ENCODE data around the gene HOXD3. TPM values are rescaled to one million over a fixed set of nuclear protein-coding genes. Genes with fewer than 3 reads are reported as not detected.

The HOXD3 gene
- total RNA-seq, 4 donors from 2014 or later, result 10.5 to 11.7 (median 11.0) TPM

DNA sequence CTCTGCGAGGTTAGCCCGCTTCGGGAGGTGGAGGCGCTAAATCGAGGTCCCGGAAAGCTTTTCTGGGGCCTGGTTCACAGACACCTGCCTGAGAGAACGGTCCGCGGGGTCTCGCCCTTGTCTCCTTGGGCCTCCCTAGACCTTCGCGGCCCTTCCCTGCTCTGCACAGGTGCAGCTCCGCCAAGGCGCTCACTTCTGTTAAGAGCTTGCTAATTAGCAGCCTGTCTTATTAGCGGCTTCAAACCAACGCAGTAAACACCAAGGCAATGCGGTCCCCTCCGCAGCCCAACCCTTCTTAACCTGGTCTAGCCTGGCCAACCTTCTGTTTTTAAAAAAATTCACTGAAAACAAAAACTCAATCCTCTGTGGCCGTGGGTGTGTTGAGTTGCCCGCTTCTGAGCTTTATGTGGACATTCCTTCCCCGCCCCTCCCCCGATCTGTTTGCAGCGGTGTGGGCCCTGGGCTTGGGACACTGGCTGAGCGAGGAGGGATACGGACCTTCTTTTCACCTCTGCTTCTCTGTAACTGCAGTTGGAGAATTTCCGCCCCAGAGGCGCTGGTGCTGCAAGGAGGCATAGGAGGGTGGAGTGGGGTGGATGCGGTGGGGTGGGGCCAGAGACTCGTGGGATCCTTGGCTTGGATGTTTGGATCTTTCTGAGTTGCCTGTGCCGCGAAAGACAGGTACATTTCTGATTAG lies 9.2 kb upstream of the HOXD3 start:
- 72 to 74% methylated on average over 27 to 30 of the region's 31 CpGs for whole genome bisulfite sequencing, 2 donors

DNA sequence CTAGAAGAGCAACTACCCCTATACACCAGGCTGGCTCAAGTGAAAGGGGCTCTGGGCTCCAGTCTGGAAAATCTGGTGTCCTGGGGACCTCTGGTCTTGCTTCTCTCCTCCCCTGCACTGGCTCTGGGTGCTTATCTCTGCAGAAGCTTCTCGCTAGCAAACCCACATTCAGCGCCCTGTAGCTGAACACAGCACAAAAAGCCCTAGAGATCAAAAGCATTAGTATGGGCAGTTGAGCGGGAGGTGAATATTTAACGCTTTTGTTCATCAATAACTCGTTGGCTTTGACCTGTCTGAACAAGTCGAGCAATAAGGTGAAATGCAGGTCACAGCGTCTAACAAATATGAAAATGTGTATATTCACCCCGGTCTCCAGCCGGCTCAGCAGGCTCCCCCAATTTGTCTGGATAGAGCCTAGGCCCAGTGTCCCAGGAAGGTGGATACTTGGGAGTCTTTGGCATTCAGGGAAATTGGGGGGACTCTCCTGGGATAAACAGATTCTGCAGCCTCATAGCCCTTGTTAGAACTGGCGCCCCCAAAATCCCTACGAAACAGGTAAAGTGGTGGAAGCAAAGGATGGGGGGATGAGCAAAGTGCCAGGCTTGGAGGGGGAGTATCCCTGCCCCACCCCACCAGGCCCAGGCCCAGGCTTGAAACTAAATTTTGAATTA lies 8.2 kb upstream of the HOXD3 start:
- 81 to 91% methylated on average over 11 of the region's 11 CpGs for WGBS, 2 donors
- Histone ChIP-seq H3K27ac (no peak overlapping the region), H3K27me3 (peaks cover 0 to 77% of the 10 kb centered on the region in 2 donors)

More for the DNA sequence above, 9.2 kb upstream of the HOXD3 start:
- Histone ChIP-seq H3K4me3 (no peak overlapping the region), H3K9me3 (no peaks in the 10 kb centered on the region), H3K4me1 (no peaks in the 10 kb centered on the region), H3K27ac (no peak overlapping the region), H3K36me3 (peaks cover 0 to 39% (median 0%) of the 10 kb centered on the region in 3 donors), H3K27me3 (peaks cover 0 to 70% of the 10 kb centered on the region in 2 donors)
- no peak for TF ChIP-seq EP300 (IDR thresholded peaks at IDR 0.05)
- no peak for TF ChIP-seq POLR2A (IDR thresholded peaks at IDR 0.05)
- TF ChIP-seq, protein P1, sequence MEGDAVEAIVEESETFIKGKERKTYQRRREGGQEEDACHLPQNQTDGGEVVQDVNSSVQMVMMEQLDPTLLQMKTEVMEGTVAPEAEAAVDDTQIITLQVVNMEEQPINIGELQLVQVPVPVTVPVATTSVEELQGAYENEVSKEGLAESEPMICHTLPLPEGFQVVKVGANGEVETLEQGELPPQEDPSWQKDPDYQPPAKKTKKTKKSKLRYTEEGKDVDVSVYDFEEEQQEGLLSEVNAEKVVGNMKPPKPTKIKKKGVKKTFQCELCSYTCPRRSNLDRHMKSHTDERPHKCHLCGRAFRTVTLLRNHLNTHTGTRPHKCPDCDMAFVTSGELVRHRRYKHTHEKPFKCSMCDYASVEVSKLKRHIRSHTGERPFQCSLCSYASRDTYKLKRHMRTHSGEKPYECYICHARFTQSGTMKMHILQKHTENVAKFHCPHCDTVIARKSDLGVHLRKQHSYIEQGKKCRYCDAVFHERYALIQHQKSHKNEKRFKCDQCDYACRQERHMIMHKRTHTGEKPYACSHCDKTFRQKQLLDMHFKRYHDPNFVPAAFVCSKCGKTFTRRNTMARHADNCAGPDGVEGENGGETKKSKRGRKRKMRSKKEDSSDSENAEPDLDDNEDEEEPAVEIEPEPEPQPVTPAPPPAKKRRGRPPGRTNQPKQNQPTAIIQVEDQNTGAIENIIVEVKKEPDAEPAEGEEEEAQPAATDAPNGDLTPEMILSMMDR (IDR thresholded peaks at IDR 0.05), result no peak
- DNase-seq (ENCODE audit: low spot score in 2 of 2), result no peak

GRCh38 chr2:176149481-176149938 lies 7.6 kb upstream of the HOXD3 start:
- no peak overlapping the region for H3K4me3 ChIP-seq
- 74 to 85% methylated on average over 22 of the region's 22 CpGs for WGBS, 2 donors
- H3K36me3 ChIP-seq, result peaks cover 0 to 49% (median 0%) of the 10 kb centered on the region in 3 donors
- no peaks in the 10 kb centered on the region for H3K4me1 ChIP-seq
- TF ChIP-seq, protein P1 (IDR thresholded peaks at IDR 0.05), result no peak
- TF ChIP-seq EP300 (IDR thresholded peaks at IDR 0.05) (no peak), POLR2A (IDR thresholded peaks at IDR 0.05) (no peak)
- H3K9me3 ChIP-seq, result no peaks in the 10 kb centered on the region
- H3K27me3 ChIP-seq, result peaks cover 0 to 78% of the 10 kb centered on the region in 2 donors
- DNase-seq (ENCODE audit: low spot score in 2 of 2), result no peak
- H3K27ac ChIP-seq, result no peak overlapping the region

More for the DNA sequence above, 8.2 kb upstream of the HOXD3 start:
- Histone ChIP-seq H3K4me1 (no peaks in the 10 kb centered on the region), H3K36me3 (peaks cover 0 to 48% (median 0%) of the 10 kb centered on the region in 3 donors), H3K9me3 (no peaks in the 10 kb centered on the region), H3K4me3 (no peak overlapping the region)
- TF ChIP-seq EP300 (IDR thresholded peaks at IDR 0.05) (no peak), POLR2A (IDR thresholded peaks at IDR 0.05) (no peak)
- TF ChIP-seq, protein P1 (IDR thresholded peaks at IDR 0.05), result no peak
- DNase-seq (ENCODE audit: low spot score in 2 of 2), result no peak

- no peaks in the 10 kb centered on the region for H3K4me1 ChIP-seq
- WGBS, 2 donors, result 81 to 88% methylated on average over 24 of the region's 24 CpGs
- TF ChIP-seq POLR2A (IDR thresholded peaks at IDR 0.05) (no peak), EP300 (IDR thresholded peaks at IDR 0.05) (no peak)
- TF ChIP-seq, protein P1 (IDR thresholded peaks at IDR 0.05), result no peak
- no peaks in the 10 kb centered on the region for H3K9me3 ChIP-seq
- H3K36me3 ChIP-seq, result peaks cover 0 to 51% (median 0%) of the 10 kb centered on the region in 3 donors
- H3K27me3 ChIP-seq, result peaks cover 0 to 84% of the 10 kb centered on the region in 2 donors
- H3K4me3 ChIP-seq, result no peak overlapping the region
- H3K27ac ChIP-seq, result no peak overlapping the region
- no peak for DNase-seq (ENCODE audit: low spot score in 2 of 2)
Measured at GRCh38 chr2:176149939-176150583, 7.0 kb upstream of the HOXD3 start.
